Mesothelial cell of epicardium (in vitro differentiated cells): ENCODE results near the gene CYTH4. TPM values are rescaled to one million over a fixed set of nuclear protein-coding genes. Genes with fewer than 3 reads are reported as not detected.

Source experiments
- DNase-seq, 2 experiments: peaks; one replicate each; pipeline ENCODE4 v3.0.0; 2021; ENCODE audit warnings: low spot score in 2 of 2; ENCODE audit not compliant: unreplicated experiment in 2 of 2
- H3K27ac Mint-ChIP-seq: 2 replicates; pipeline ENCODE4 v1.8.0; 2021; ENCODE audit warnings: mixed read lengths
- H3K27me3 Mint-ChIP-seq: 2 replicates; pipeline ENCODE4 v1.8.0; 2021; ENCODE audit warnings: low read depth, mixed read lengths
- H3K36me3 Mint-ChIP-seq: 2 replicates; pipeline ENCODE4 v1.8.0; 2021; ENCODE audit warnings: mixed read lengths
- H3K4me1 Mint-ChIP-seq: 2 replicates; pipeline ENCODE4 v1.8.0; 2021; ENCODE audit warnings: mixed read lengths
- H3K4me3 Mint-ChIP-seq: 2 replicates; pipeline ENCODE4 v1.8.0; 2021; ENCODE audit warnings: mild to moderate bottlenecking, moderate library complexity, mixed read lengths
- H3K9me3 Mint-ChIP-seq: 2 replicates; pipeline ENCODE4 v1.8.0; 2021; ENCODE audit warnings: mixed read lengths
- total RNA-seq: library from RNA; stranded (reverse); gene quantifications from 3 replicates; pipeline ENCODE4 v1.2.1, GENCODE V29; 2021
- TF ChIP-seq, protein P1 (sequence below): fragments of 200-600 bp; sonication (generic); IDR thresholded peaks from one replicate; pipeline ENCODE4 v1.5.0; 2021; ENCODE audit warnings: antibody characterized with exemption; ENCODE audit not compliant: unreplicated experiment

Gene CYTH4
- total RNA-seq, 1 donor from 2014 or later = not detected

GRCh38 chr22:37358917-37359316, 76.6 kb downstream of the CYTH4 start:
- peaks cover 17% of the 10 kb centered on the region for H3K4me1 Mint-ChIP-seq
- H3K27ac Mint-ChIP-seq = no peak overlapping the region
- no peak for DNase-seq
- TF ChIP-seq, protein P1, sequence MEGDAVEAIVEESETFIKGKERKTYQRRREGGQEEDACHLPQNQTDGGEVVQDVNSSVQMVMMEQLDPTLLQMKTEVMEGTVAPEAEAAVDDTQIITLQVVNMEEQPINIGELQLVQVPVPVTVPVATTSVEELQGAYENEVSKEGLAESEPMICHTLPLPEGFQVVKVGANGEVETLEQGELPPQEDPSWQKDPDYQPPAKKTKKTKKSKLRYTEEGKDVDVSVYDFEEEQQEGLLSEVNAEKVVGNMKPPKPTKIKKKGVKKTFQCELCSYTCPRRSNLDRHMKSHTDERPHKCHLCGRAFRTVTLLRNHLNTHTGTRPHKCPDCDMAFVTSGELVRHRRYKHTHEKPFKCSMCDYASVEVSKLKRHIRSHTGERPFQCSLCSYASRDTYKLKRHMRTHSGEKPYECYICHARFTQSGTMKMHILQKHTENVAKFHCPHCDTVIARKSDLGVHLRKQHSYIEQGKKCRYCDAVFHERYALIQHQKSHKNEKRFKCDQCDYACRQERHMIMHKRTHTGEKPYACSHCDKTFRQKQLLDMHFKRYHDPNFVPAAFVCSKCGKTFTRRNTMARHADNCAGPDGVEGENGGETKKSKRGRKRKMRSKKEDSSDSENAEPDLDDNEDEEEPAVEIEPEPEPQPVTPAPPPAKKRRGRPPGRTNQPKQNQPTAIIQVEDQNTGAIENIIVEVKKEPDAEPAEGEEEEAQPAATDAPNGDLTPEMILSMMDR = no peak
- H3K9me3 Mint-ChIP-seq = peaks cover 3% of the 10 kb centered on the region
- peaks cover 19% of the 10 kb centered on the region for H3K27me3 Mint-ChIP-seq
- no peaks in the 10 kb centered on the region for H3K36me3 Mint-ChIP-seq
- no peak overlapping the region for H3K4me3 Mint-ChIP-seq

- no peak for DNase-seq
- H3K4me3 Mint-ChIP-seq = no peak overlapping the region
- peaks cover 17% of the 10 kb centered on the region for H3K4me1 Mint-ChIP-seq
- peaks cover 3% of the 10 kb centered on the region for H3K27me3 Mint-ChIP-seq
- TF ChIP-seq, protein P1 = no peak
- H3K36me3 Mint-ChIP-seq = no peaks in the 10 kb centered on the region
- no peak overlapping the region for H3K27ac Mint-ChIP-seq
- no peaks in the 10 kb centered on the region for H3K9me3 Mint-ChIP-seq
These were observed 80.3 kb downstream of the CYTH4 start for GRCh38 chr22:37362621-37363020.

DNA sequence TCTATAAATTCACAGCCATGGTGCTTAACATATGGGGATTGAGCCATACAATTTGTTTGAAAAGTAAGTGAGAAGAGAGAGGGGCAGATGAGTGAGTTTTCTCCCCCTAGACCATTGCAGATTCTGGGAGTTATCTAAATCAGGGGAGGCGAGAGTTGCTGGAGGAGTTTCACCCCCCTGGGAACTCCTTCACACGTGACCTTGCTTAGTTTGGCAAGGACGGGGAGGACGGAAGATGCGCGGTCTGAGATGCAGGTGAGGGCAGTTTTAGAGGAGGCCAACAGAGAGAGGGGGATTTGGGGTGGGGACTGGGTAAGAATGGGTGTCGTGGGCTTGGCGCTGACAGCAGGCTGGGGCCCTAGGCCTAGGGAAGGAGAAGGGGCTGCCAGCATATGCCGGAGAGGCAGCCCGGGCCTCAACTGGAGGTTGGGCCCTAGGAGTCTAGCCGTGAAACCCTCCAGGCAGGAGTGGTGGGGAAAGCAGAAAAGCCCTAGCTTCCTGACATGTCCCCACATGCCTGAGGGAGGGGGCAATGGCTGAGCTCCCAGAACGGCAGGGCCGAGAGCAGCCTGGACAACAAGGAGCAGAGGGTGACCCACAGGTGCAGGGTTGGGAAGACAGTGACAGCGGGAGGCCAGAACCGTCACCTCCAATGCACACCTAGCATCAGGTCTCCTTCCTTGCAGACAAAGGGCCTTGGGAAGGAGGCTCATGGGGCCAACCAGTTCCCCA, 81.1 kb downstream of the CYTH4 start:
- no peak overlapping the region for H3K27ac Mint-ChIP-seq

More for the DNA sequence above, 81.1 kb downstream of the CYTH4 start:
- Mint-ChIP-seq H3K36me3 (no peaks in the 10 kb centered on the region), H3K4me3 (no peak overlapping the region), H3K9me3 (no peaks in the 10 kb centered on the region), H3K27me3 (no peaks in the 10 kb centered on the region), H3K4me1 (peaks cover 19% of the 10 kb centered on the region)
- TF ChIP-seq, protein P1 = no peak
- DNase-seq = no peak

Other genes with a start within 250 kb of the CYTH4 start
- gene KCTD17, start 230.8 kb upstream of the CYTH4 start, total RNA-seq = 34.9 to 42.2 TPM (median 41.0 TPM) in 3 replicates
- 0.18 to 0.47 TPM in 2 of 3 replicates, not detected in the other for gene TMPRSS6, start 172.8 kb upstream of the CYTH4 start, total RNA-seq
- gene IL2RB, start 132.6 kb upstream of the CYTH4 start, total RNA-seq = 1.6 to 2.1 TPM (median 1.7 TPM) in 3 replicates
- 51.8 to 58.3 TPM (median 54.1 TPM) in 3 replicates for gene C1QTNF6, start 94.3 kb upstream of the CYTH4 start, total RNA-seq
- gene SSTR3, start 70.0 kb upstream of the CYTH4 start, total RNA-seq = 0.61 to 0.82 TPM (median 0.69 TPM) in 3 replicates
- 6.3 to 6.5 TPM (median 6.4 TPM) in 3 replicates for gene RAC2, start 38.2 kb upstream of the CYTH4 start, total RNA-seq
- 4.1 to 4.2 TPM (median 4.1 TPM) in 3 replicates for gene ELFN2, start 145.0 kb downstream of the CYTH4 start, total RNA-seq
- gene MFNG, start 203.9 kb downstream of the CYTH4 start, total RNA-seq = 0.83 to 0.97 TPM (median 0.91 TPM) in 3 replicates
- 12.2 to 13.6 TPM (median 13.1 TPM) in 3 replicates for gene CARD10, start 236.9 kb downstream of the CYTH4 start, total RNA-seq